Measurements from ENCODE around the gene MRPS35.

GRCh38 chr12:27732281-27732680, 21.6 kb downstream of the MRPS35 start:
- no peak for TF ChIP-seq CTCF (IDR thresholded peaks at IDR 0.05)
- TF ChIP-seq EZH2 (IDR thresholded peaks at IDR 0.05; ENCODE audit: borderline replicate concordance, insufficient read depth, low read depth, low read length, poor library complexity, severe bottlenecking) = no peak
